HuH-7 (cell line): Measurements from ENCODE around the gene WDR54.
"Not testable (repeated sequence)": the region's sequence is repeated elsewhere in the genome, so short reads cannot be mapped to it uniquely, and the experiment has no call there.

Source experiments
- DNase-seq: peaks from one replicate; pipeline ENCODE4 v3.0.0; 2011; ENCODE audit warnings: low spot score

The WDR54 gene

DNA sequence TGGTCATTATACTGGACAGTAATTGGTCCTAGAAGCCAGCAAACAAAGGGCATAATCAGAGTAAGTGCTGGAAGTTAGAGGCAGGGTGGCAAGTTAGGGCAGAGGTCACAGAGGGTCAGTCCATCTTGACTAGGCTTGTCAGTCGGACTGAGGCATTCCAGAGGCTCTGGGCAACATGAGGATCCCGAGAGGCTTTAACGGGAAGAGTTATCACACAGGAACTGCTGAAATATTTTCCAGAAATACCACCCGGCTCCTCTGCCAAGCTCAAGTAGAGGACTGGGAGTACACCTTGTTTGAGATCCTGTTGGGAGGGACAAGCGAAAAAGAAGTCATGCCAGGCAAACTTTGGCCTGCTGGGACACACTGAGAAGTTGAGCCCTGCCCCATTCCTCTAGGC is 13.8 kb upstream of the WDR54 start:
- no peak for DNase-seq

DNA sequence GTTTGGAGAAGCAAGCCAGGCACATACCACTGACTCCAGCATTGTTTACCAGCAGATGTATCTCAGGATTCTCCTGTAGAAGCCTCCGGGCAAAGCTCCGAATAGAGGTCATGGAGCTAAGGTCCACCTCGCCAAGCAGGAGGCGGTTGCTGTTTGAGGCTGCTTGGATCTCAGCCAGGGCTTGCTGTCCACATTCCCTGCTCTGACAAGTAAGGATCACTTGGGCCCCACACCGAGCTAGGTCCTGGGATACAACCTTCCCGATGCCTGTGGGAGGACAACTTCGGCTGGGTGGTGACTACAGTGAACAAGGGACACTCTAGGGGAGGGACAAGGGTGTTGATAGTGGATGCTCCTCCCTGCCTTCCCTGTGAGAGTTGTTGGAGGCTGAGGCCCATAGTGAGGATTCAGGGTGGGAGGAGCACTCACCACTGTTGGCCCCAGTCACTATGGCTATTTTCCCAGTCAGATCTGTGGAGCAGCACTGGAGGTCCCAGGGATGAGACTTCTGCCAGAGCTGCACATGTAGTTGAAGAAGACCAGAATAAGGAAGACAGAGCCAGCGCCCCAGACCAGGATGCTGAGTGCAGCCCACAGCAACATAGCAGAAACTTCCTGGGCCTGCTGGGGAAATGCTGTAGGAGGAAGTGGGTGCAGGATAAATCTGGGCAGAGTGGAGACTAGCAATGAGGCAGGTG is 8.4 kb upstream of the WDR54 start:
- DNase-seq = no peak

DNA sequence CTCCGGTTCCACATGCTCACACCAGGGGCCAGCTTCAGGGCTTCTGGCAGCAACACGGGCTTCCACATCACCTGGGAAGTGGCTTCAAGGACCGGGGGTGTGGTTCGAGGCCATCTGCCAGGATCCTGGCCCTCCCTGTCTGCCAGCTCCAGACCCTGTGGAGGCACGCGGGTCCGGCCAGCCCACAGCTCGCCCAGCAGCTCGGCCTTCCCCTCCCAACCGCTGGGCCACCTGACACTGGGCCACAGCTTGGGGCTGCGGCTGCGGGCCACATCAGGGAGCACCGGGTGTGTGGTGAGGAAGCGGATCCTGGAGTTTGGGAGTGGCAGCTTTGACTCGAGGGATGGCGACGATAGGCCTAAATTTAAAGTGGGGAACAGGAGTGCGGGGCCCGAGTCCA is 7.1 kb upstream of the WDR54 start:
- DNase-seq = no peak

DNA sequence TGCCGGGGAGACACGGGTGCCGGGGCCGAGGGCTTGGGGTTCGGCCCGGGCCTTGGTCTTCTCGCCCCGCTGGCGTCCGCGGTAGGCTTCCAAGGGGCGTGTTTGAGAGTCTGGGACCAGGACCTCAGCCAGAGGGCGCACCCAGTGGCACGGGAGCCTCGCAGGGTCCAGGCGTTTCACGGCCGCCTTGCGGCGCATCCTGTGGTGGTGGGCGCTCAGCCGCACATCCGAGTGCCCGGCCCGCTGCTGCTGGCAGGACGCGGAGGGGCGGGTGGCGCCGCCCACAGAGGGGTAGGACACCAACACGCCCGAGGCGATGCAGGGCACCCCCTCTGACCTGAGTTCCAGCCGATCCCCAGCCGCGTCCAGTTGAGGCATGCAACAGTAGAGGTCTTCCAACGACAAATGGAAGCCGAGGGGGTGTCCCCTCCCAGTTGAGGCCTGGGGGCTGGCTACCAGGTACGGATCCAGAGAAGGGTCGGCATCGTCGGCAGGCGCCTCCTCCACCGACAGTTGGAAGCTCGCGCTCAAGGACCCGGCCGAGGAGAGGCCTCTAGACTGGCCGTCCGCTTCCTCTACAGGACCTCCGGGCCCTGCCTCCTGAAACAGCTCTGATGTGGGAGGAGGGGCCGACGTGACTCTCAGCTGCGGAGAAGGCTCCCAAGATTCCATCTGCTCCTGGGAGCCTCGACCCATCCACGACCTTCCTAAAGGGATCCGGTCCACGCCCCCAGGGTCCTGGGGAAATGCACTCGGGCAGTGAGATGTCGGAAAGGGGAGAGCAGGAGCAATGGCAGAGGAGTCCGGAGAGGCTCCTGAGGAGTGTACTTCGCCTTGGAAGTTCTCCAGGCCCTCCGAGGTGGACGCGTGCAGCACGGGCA is 6.4 kb upstream of the WDR54 start:
- DNase-seq = no peak

DNA sequence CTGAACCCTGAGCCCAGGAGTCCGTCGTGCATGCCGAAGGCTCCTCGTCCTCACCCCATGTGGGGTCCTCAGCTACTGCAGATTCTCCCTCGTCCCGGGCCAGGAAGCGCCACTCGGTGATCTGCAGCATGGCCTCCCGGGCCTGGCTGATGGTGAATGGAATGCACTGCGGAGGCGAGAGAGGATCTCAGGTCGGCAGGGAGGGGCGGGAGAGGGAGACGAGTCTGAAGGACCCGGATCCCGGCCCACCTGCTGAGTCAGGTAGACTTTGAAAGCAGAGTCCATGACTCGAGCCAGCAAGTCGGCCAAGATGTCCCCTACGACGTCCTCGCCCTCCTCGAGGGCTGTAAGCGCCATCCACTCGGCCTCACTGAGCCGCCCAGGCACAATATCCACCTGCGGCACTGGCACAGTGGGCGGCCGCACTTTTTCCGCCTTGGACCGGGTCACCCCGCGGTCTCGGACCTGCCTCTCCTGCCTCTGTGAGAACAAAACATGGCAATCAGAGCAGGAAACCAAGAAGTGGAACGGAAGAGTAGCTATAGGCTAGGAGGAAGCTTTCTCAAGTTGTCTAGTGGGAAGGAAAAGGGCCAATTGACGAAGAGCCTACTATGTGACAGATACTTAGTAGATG is 5.7 kb upstream of the WDR54 start:
- DNase-seq = no peak

DNA sequence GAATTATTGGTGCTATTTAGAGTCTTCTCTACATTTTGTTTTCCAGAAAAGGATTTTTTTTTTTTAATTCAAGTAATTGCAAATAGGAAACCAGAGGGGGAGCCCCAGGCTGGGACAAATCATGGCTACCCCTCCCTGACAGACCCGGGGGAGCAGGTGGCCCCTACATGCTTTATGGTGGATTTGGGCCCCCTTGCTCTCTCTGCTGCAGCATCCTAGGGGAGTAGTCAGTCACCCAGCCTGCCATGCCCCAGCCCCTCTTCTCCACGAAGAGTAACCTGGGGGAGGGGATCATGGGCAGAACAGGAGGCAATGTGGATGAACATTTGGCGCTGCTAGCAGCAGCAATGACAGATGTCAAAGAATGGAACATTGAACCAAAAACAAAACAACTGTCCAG is 4.8 kb upstream of the WDR54 start:
- DNase-seq = no peak

DNA sequence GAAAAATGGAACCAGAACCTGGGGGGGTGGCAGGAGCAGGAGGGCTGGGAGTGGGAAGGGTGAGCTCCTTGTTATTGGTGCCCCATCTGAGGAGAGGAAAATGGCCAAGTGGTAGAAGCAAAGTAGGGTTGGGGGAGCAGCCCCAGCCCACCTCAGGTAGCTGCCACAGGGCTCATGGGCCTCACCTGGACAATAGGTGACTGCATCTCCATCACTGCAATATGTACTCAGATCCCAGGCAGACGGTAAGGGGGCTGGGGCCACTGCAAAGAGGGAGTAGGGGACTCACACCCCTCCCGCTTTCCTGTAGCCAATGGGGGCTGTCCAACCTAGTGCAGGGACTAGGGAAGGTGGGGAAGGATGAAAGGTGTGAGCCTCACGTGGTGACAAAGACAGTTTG is 4.3 kb upstream of the WDR54 start:
- no peak for DNase-seq

DNA sequence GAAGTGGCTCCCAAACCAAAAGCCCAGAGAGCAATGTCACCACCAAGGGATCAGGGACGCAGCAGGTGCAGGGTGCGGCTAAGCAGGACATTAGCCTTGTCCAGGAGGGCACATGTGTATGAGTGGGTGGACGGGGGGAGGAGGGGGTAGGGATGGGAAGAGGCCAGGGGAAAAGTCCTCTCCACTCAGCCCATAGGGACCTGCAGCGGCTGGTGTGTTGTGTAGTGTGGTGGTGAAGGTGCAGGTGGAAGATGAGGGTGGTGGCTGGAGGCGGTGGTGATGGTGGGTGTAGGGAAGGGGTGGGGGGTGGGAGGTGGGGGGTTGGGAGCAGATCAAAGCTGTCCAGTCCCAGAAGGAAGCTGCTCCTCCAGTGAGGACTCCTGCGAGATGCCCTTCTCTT is 3.8 kb upstream of the WDR54 start:
- no peak for DNase-seq

DNA sequence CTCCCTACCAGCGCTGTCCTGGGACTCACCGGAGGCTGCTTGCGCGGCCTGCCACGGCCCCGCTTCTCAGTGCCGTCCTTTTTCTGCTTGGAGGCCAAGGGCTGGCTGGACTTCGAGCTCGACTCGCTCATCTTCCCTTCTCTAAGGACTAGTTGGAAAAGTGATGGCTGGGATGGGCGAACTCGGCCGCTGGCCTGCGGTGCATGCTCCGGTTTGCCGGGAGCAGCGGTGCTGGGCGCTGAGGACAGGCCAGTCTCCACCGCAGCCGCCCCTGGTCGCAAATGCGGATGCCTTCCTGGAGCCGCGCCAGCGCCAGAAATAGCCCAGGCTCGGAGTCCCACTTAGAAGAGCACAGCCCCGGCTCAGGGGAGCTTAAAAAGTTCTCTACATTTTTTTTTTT is 3.2 kb upstream of the WDR54 start:
- no peak for DNase-seq

DNA sequence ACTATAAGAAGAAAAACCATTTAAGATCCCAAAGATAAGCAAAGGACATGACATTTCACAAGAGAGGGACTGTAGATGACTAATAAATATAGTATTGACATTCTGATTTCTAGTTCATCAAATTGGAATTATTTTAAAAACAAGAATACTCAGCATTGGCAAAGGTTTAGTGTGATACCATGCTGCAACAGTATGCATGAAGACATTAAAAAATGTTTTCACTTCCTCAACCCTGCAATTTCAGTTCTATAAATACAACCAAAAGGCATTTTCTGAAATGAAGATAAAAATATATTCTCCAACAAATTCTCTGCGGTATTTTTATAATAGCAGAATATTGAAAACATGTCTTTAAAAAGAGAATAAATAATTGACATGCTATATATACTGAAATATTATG is 2.2 kb upstream of the WDR54 start:
- no peak for DNase-seq

DNA sequence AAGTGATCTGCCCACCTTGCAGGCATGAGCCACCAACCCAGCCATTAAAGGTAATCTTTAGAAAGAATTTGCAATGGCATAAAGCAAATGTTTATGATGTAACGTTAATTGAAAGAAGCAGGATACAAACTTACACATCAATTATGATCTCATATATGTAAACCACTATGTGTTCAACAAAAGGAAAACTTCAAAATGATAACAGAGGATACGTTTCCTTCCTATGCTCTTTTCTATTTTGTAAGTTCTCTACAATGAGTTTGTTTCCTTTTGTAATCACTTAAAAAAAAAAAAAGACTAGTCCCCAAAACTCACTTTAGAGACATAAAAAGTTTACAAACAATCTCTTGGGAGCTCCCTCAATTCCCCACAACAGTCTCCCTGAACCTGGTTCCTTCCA is 1.5 kb upstream of the WDR54 start:
- no peak for DNase-seq

DNA sequence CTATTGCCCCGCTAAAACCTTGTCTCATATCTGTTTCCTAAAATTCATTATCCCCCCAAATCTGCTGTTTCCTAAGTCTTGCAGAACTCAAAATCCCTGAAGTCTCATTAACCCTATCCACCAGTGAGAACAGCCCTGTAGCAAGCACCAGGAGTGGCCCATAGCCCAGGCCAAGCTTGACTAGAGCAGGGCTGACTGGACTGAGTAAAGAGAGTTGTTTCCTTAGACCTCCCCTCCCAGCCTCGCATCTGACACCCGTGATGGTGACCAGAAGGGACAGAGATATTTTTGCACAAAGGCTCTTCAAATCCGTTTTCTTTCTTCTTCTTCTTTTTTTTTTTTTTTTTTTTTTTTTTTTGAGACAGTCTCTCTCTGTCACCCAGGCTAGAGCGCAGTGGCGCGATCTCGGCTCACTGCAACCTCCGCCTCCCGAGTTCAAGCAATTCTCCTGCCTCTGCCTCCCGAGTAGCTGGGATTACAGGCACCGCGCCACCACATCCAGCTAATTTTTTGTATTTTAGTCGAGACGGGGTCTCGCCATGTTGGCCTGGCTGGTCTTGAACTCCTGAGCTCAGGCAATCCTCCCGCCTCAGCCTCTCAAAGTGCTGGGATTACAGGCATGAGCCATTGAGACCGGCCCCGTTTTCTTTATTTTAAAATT is 957 bp upstream of the WDR54 start:
- DNase-seq = not testable (repeated sequence)

DNA sequence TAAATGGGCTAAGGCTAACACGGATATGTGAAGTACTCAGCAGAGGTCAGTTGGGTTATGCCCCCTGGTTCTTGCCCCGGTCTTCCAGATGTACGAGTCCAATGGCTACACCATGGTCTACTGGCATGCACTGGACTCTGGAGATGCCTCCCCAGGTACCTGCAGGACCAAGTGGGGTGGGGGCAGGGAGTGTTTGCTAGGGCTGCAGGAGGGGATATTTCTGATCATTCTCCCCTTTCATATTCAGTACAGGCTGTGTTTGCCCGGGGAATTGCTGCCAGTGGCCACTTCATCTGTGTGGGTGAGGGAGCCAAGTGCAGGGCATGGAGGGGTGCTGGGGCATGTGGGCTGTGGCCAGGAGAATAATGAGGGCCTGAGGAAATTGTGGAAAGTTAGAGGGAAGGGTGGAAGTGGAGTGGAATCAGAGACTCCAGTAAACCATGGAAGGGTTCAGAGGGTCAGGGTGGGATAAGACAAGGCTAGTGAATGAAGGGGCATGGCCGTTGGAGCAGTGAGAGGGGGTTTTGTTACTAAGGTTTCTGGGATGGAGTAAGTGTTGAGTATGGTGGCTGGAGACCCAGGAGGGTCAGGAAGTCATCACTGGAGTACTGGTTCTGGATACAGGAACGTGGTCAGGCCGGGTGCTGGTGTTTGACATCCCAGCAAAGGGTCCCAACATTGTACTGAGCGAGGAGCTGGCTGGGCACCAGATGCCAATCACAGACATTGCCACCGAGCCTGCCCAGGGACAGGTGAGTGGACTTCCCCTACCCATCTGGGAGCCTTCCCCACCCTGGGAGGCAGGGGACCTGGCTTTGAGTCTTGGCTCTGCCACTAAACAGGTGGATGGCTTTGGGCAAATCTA is 1.9 kb downstream of the WDR54 start:
- DNase-seq = no peak

DNA sequence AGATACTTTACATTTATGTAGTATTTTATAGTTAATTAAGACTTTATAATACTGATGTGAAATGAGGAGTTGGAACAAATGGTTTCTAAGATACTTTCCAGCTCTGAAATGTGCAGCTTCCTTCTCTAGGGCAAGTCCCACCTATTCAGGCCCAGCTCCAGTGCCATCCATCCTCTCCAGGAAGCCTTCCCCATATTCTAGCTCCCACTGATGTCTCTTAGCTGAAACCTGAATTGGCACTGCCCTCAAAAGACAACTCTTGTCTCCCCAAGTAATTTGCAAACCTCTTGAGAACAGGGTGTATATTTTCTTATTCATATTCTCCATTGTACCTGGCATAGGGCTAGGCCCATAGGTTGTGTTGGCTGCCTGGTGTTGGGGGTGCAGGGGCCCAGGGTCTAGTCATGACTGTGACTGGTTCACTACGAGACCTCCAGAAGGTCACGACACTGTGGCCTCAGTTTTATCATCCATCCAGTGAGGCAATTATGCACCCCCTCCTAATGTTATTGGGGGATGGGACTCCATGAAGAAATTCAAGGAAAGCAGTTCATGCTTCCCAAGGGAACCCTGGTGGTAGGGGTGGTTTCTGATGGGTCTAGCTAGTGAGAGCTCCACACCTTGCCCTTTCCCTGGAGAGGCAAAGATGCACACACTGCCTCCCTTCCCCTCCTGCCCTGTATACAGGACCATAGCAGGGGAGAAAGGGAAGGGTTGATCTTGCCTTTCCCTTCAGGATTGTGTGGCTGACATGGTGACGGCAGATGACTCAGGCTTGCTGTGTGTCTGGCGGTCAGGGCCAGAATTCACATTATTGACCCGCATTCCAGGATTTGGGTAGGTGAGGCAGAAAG is 2.8 kb downstream of the WDR54 start:
- DNase-seq = no peak

DNA sequence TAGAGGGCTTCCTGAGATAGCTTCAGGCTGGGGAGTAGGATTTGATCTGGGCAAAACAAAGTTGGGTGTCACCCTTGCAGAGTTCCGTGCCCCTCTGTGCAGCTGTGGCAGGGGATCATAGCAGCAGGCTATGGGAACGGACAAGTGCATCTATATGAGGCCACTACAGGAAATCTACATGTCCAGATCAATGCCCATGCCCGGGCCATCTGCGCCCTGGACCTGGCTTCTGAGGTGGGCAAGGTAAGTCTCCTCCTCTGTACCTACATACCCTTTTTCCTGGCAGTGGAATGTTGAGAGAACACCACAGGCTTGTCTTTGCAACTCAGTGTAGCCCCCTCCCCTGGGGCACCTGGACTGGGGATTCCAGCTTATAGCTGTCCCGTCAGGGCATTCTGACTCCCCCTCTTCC is 3.5 kb downstream of the WDR54 start:
- DNase-seq = no peak

DNA sequence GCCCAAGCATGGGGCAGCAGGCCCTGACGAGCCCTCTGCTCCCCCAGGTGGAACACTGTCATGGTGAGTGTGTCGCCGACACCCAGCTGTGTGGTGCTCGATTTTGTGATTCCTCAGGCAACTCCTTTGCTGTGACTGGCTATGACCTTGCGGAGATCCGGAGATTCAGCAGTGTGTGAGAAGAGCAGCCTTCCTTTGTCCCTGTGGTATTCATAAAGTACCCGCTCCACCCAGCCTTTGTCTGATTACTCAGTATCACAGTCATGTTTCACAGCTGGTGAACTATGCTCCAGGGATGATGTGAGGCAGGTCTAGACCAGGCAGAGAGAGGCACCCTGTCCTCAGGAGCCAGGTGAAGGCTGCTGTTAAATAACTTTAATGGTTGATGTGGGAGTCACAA is 4.0 kb downstream of the WDR54 start:
- no peak for DNase-seq

DNA sequence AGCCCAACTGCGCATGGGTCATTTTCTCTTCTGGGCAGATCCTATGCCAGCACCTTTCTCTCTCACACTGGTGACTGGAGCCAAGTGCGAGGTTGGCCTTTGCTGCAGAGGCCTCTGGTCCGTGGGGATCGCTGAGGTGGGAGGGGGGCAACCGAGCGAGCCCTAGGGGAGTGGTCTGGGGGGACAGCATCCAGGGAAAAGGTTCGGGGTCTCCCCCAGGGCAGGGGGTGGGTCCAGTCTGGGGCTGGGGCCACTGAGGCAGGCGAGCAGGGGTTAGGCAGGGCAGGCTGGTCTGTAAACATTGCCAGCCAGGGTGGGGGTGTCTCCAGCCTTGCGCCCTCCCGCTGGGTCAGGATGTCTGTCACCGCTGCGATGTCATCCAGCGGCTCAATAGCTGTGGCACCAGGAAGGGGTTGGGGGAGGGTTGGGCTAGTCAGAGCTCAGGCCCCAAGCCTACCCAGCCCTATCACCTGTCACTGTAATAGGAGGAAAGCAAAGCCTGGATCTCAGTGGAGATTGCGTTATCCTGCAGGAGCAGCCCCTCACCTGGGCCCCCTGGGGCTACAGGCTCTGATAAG is 4.7 kb downstream of the WDR54 start:
- no peak for DNase-seq

DNA sequence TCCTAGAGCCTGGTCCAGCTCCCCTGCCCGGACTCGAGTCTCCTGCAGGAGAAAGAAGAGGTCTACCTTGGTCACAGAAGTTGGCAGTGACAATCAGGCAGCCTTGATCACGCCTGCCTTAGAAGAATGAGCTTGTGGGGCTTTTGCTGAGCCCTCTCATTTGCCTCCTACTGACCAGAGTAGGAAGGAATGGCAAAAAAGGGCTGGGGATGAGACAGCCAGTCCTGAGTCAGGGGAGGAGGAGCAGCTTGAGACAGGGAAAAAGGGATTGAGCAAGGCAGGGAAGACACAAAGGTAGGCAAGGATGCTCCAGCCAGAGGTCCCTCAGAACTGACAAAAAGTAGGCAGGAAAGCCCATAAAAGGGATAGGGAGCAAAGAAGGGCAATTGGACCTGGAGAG is 6.0 kb downstream of the WDR54 start:
- DNase-seq = no peak

DNA sequence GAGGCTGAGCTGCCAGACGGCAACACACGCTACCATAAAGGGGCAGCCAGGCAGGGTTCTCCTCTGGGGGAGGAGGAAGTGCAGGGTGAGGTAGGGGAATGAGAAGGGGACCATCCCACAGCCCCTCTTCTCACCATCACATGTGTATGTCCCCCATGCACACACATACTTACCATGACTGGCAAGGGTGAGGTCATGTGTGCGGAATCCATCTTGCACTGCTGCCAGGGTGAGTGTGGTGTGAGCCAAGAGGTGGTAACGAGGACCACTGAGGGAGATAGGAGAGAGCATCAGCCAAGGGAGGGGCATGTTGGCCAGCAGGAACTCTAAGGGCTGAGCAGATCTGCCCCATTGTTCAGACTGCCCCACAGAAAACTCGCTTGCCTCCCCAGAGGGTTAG is 7.1 kb downstream of the WDR54 start:
- no peak for DNase-seq
